ENCODE measurements around the gene CELA2A.

CELA2A gene

GRCh38 chr1:15417059-15417934 is 39.2 kb upstream of the CELA2A start:
- peak; percentile 65 for ATAC-seq
- TF ChIP-seq ZNF8 (CRISPR knock-in tag; IDR thresholded peaks at IDR 0.05) (no peak), PATZ1 (CRISPR knock-in tag; IDR thresholded peaks at IDR 0.05; ENCODE audit: borderline replicate concordance) (0 out of 2 replicates have a peak, but pooled peaks have one; percentile 34)

- TF ChIP-seq BACH2 (CRISPR knock-in tag; IDR thresholded peaks at IDR 0.05; ENCODE audit: borderline replicate concordance), result no peak
- no peak for TF ChIP-seq ISL1 (CRISPR knock-in tag; IDR thresholded peaks at IDR 0.05)
- TF ChIP-seq RARB (CRISPR knock-in tag; IDR thresholded peaks at IDR 0.05), result no peak
- TF ChIP-seq CREB5 (CRISPR knock-in tag; IDR thresholded peaks at IDR 0.05; ENCODE audit: low read depth), result no peak
- no peak for TF ChIP-seq ZNF8 (CRISPR knock-in tag; IDR thresholded peaks at IDR 0.05)
- no peak for TF ChIP-seq POU6F1 (CRISPR knock-in tag; IDR thresholded peaks at IDR 0.05; ENCODE audit: borderline replicate concordance, low read depth)
- no peak for TF ChIP-seq TSHZ2 (CRISPR knock-in tag; IDR thresholded peaks at IDR 0.05)
- TF ChIP-seq TOX (CRISPR knock-in tag; IDR thresholded peaks at IDR 0.05; ENCODE audit: borderline replicate concordance), result no peak
- TF ChIP-seq PPARA (CRISPR knock-in tag; IDR thresholded peaks at IDR 0.05; ENCODE audit: borderline replicate concordance), result no peak
- TF ChIP-seq ZNF70 (CRISPR knock-in tag; IDR thresholded peaks at IDR 0.05), result no peak
- no peak for TF ChIP-seq GLIS3 (CRISPR knock-in tag; IDR thresholded peaks at IDR 0.05)
- TF ChIP-seq CSDC2 (CRISPR knock-in tag; IDR thresholded peaks at IDR 0.05), result no peak
- TF ChIP-seq SNAI2 (CRISPR knock-in tag; IDR thresholded peaks at IDR 0.05), result no peak
- no peak for TF ChIP-seq ZNF565 (CRISPR knock-in tag; conservative IDR thresholded peaks at IDR 0.05; ENCODE audit: low read depth)
- TF ChIP-seq ZC3H10 (CRISPR knock-in tag; IDR thresholded peaks at IDR 0.05), result no peak
- ATAC-seq, result no peak
These were observed 37.6 kb upstream of the CELA2A start for GRCh38 chr1:15418806-15419515.

- ATAC-seq, result no peak
- no peak for TF ChIP-seq CREB5 (CRISPR knock-in tag; IDR thresholded peaks at IDR 0.05; ENCODE audit: low read depth)
- no peak for TF ChIP-seq RARB (CRISPR knock-in tag; IDR thresholded peaks at IDR 0.05)
- TF ChIP-seq ZNF8 (CRISPR knock-in tag; IDR thresholded peaks at IDR 0.05), result no peak
- no peak for TF ChIP-seq PPARA (CRISPR knock-in tag; IDR thresholded peaks at IDR 0.05; ENCODE audit: borderline replicate concordance)
- no peak for TF ChIP-seq ZC3H10 (CRISPR knock-in tag; IDR thresholded peaks at IDR 0.05)
- TF ChIP-seq ZNF565 (CRISPR knock-in tag; conservative IDR thresholded peaks at IDR 0.05; ENCODE audit: low read depth), result no peak
- no peak for TF ChIP-seq ARNTL (CRISPR knock-in tag; IDR thresholded peaks at IDR 0.05; ENCODE audit: borderline replicate concordance, low read depth)
- TF ChIP-seq ESRRG (CRISPR knock-in tag; IDR thresholded peaks at IDR 0.05), result no peak
- TF ChIP-seq POU6F1 (CRISPR knock-in tag; IDR thresholded peaks at IDR 0.05; ENCODE audit: borderline replicate concordance, low read depth), result no peak
- no peak for TF ChIP-seq CSRNP3 (CRISPR knock-in tag; IDR thresholded peaks at IDR 0.05)
- no peak for TF ChIP-seq ZFP3 (CRISPR knock-in tag; IDR thresholded peaks at IDR 0.05)
- TF ChIP-seq GLIS3 (CRISPR knock-in tag; IDR thresholded peaks at IDR 0.05), result no peak
These were observed 35.6 kb upstream of the CELA2A start for GRCh38 chr1:15420853-15421465.
